ENCODE results near the gene PDLIM1.
"Not testable (repeated sequence)": the region's sequence is repeated elsewhere in the genome, so short reads cannot be mapped to it uniquely, and the experiment has no call there.

Gene PDLIM1

GRCh38 chr10:95240811-95241210 lies 50.0 kb downstream of the PDLIM1 start:
- no peak for DNase-seq (ENCODE audit: low spot score)

GRCh38 chr10:95240096-95240495 lies 50.7 kb downstream of the PDLIM1 start:
- DNase-seq (ENCODE audit: low spot score), result not testable (repeated sequence)

GRCh38 chr10:95237376-95238170 lies 53.2 kb downstream of the PDLIM1 start:
- no peak for DNase-seq (ENCODE audit: low spot score)

- DNase-seq (ENCODE audit: low spot score), result no peak
Observed at GRCh38 chr10:95236068-95236903, 54.5 kb downstream of the PDLIM1 start.

GRCh38 chr10:95235676-95236067 lies 55.1 kb downstream of the PDLIM1 start:
- DNase-seq (ENCODE audit: low spot score), result no peak

- DNase-seq (ENCODE audit: low spot score), result no peak
Observed at GRCh38 chr10:95234951-95235350, 55.9 kb downstream of the PDLIM1 start.

GRCh38 chr10:95233377-95234034 lies 57.3 kb downstream of the PDLIM1 start:
- no peak for DNase-seq (ENCODE audit: low spot score)

GRCh38 chr10:95230677-95231586 lies 59.9 kb downstream of the PDLIM1 start:
- DNase-seq (ENCODE audit: low spot score), result peak; percentile 76

- DNase-seq (ENCODE audit: low spot score), result no peak
Observed at GRCh38 chr10:95229724-95230627, 60.8 kb downstream of the PDLIM1 start.

- not testable (repeated sequence) for DNase-seq (ENCODE audit: low spot score)
Observed at GRCh38 chr10:95228934-95229723, 61.7 kb downstream of the PDLIM1 start.

- DNase-seq (ENCODE audit: low spot score), result no peak
Observed at GRCh38 chr10:95225136-95225535, 65.7 kb downstream of the PDLIM1 start.

- DNase-seq (ENCODE audit: low spot score), result no peak
Observed at GRCh38 chr10:95221124-95221523, 69.7 kb downstream of the PDLIM1 start.

- no peak for DNase-seq (ENCODE audit: low spot score)
Observed at GRCh38 chr10:95220539-95220938, 70.3 kb downstream of the PDLIM1 start.

- no peak for DNase-seq (ENCODE audit: low spot score)
Observed at GRCh38 chr10:95217476-95217875, 73.3 kb downstream of the PDLIM1 start.

- no peak for DNase-seq (ENCODE audit: low spot score)
Observed at GRCh38 chr10:95214793-95215192, 76.0 kb downstream of the PDLIM1 start.

GRCh38 chr10:95214369-95214768 lies 76.4 kb downstream of the PDLIM1 start:
- DNase-seq (ENCODE audit: low spot score), result no peak

GRCh38 chr10:95211606-95212279 lies 79.1 kb downstream of the PDLIM1 start:
- no peak for DNase-seq (ENCODE audit: low spot score)

GRCh38 chr10:95209509-95210127 lies 81.2 kb downstream of the PDLIM1 start:
- no peak for DNase-seq (ENCODE audit: low spot score)
